Brain microvascular endothelial cell (primary cell): ENCODE data around the gene HM13.
"Not testable (repeated sequence)": the region's sequence is repeated elsewhere in the genome, so short reads cannot be mapped to it uniquely, and the experiment has no call there.

Experiments
- DNase-seq: peaks from one replicate; pipeline ENCODE4 v3.0.0-alpha.2; 2020
- H3K27ac ChIP-seq: fragments of 250-450 bp; sonication (Bioruptor Pico); 2 replicates; pipeline ENCODE4 v1.5.1; 2020; ENCODE audit warnings: mild to moderate bottlenecking, moderate library complexity
- H3K27me3 ChIP-seq: fragments of 250-450 bp; sonication (Bioruptor Pico); replicated peaks from 2 replicates; pipeline ENCODE4 v1.5.1; 2020; ENCODE audit warnings: mild to moderate bottlenecking
- H3K36me3 ChIP-seq: fragments of 250-450 bp; sonication (Bioruptor Pico); replicated peaks from 2 replicates; pipeline ENCODE4 v1.5.1; 2020; ENCODE audit warnings: mild to moderate bottlenecking
- H3K4me3 ChIP-seq: 2 replicates; pipeline ENCODE4 v1.5.1; 2011; ENCODE audit warnings: low read depth, mild to moderate bottlenecking, control low read depth, low read length, moderate library complexity
- CTCF ChIP-seq: IDR thresholded peaks from 2 replicates; pipeline ENCODE4 v1.5.1; 2011; ENCODE audit warnings: low read depth, mild to moderate bottlenecking, moderate library complexity, low read length, control low read depth, inconsistent platforms; ENCODE audit errors: missing control alignments
- in situ Hi-C: cut with HindIII; loops from 2 replicates; pipeline ENCODE4 v1.10.0; 2017; ENCODE audit warnings: low sequenced_read_pairs, low pct_ligation_motif_present

The HM13 gene

GRCh38 chr20:31496761-31497295 lies 17.4 kb upstream of the HM13 start:
- H3K27ac ChIP-seq: no peak overlapping the region
- no peak for TF ChIP-seq CTCF
- H3K27me3 ChIP-seq: no peaks in the 10 kb centered on the region
- H3K4me3 ChIP-seq: no peak overlapping the region
- H3K36me3 ChIP-seq: no peaks in the 10 kb centered on the region
- in situ Hi-C loops: no loop called here
- no peak for DNase-seq

GRCh38 chr20:31497838-31498540 lies 16.3 kb upstream of the HM13 start:
- peak; percentile 35 for DNase-seq
- Histone ChIP-seq H3K4me3 (no peak overlapping the region), H3K27me3 (no peaks in the 10 kb centered on the region), H3K36me3 (no peaks in the 10 kb centered on the region), H3K27ac (no peak overlapping the region)
- TF ChIP-seq CTCF: no peak
- in situ Hi-C loops: no loop called here

- in situ Hi-C loops: no loop called here
- no peak for DNase-seq
Measured at GRCh38 chr20:31500527-31500926, 13.7 kb upstream of the HM13 start.

GRCh38 chr20:31502884-31503673 lies 11.2 kb upstream of the HM13 start:
- in situ Hi-C loops, H3K27me3 ChIP-seq, H3K4me3 ChIP-seq, H3K36me3 ChIP-seq, H3K27ac ChIP-seq: not testable (repeated sequence)
- peak; percentile 90 for TF ChIP-seq CTCF
- peak; percentile 67 for DNase-seq

More at GRCh38 chr20:31500527-31500926, 13.7 kb upstream of the HM13 start:
- TF ChIP-seq CTCF: no peak
- Histone ChIP-seq H3K36me3 (no peaks in the 10 kb centered on the region), H3K4me3 (no peak overlapping the region), H3K27ac (no peak overlapping the region), H3K27me3 (no peaks in the 10 kb centered on the region)

GRCh38 chr20:31505903-31506302 lies 8.3 kb upstream of the HM13 start:
- no peak overlapping the region for H3K27ac ChIP-seq
- TF ChIP-seq CTCF: no peak
- no peaks in the 10 kb centered on the region for H3K27me3 ChIP-seq
- in situ Hi-C loops: no loop called here
- H3K4me3 ChIP-seq: no peak overlapping the region
- no peaks in the 10 kb centered on the region for H3K36me3 ChIP-seq
- DNase-seq: no peak
